H1 (cell line): ENCODE data around the gene WDR37. TPM values are rescaled to one million over a fixed set of nuclear protein-coding genes. Genes with fewer than 3 reads are reported as not detected.

Experiments used
- CHD7 ChIP-seq: fragments of 300-600 bp; sonication (generic); IDR thresholded peaks from 2 replicates; pipeline ENCODE4 v1.7.1; 2012; ENCODE audit warnings: low read length, moderate library complexity, mild to moderate bottlenecking, inconsistent platforms; ENCODE audit not compliant: insufficient replicate concordance
- E2F6 ChIP-seq: IDR thresholded peaks from 2 replicates; pipeline ENCODE4 v1.6.1; 2012; ENCODE audit warnings: inconsistent platforms
- EGR1 ChIP-seq: IDR thresholded peaks from 2 replicates; pipeline ENCODE4 v1.6.1; 2011; ENCODE audit warnings: low read depth, low read length, borderline replicate concordance
- EP300 ChIP-seq, 2 experiments: IDR thresholded peaks; 1 replicate in 1 of 2; 2 replicates in 1 of 2; pipeline ENCODE4 v1.6.1; 2011 to 2012; ENCODE audit warnings: low read depth in 2 of 2, low read length in 2 of 2, mild to moderate bottlenecking in 2 of 2, borderline replicate concordance in 1 of 2, inconsistent platforms in 1 of 2, moderate library complexity in 1 of 2
- GABPA ChIP-seq: IDR thresholded peaks from 2 replicates; pipeline ENCODE4 v1.6.1; 2011; ENCODE audit warnings: mild to moderate bottlenecking, low read length, moderate library complexity, borderline replicate concordance; ENCODE audit not compliant: insufficient read depth
- RAD21 ChIP-seq, 2 experiments: IDR thresholded peaks in 1 of 2; conservative IDR thresholded peaks in 1 of 2; 2 replicates each; pipeline ENCODE4 v1.6.1; 2011; ENCODE audit warnings: low read depth in 2 of 2, low read length in 2 of 2, improper control_type of control experiment in 1 of 2, inconsistent platforms in 1 of 2, mild to moderate bottlenecking in 1 of 2, moderate library complexity in 1 of 2
- RBBP5 ChIP-seq: IDR thresholded peaks from 2 replicates; pipeline ENCODE4 v1.7.1; 2012; ENCODE audit warnings: low read depth, mild to moderate bottlenecking, inconsistent platforms, low read length, moderate library complexity, borderline replicate concordance
- SP4 ChIP-seq: IDR thresholded peaks from 2 replicates; pipeline ENCODE4 v1.6.1; 2012; ENCODE audit warnings: low read length, inconsistent platforms
- polyA plus RNA-seq, 7 experiments: library from polyadenylated mRNA; depleted of rRNA in 3 of 7; stranded (reverse) in 5 of 7; unstranded in 2 of 7; fragments of >200 nt in 5 of 7; fragments of 200-250 nt in 2 of 7; gene quantifications; 1 replicate in 5 of 7; 2 replicates in 1 of 7; 4 replicates in 1 of 7; pipeline versions ENCODE4 v1.2.1 to v1.2.3, GENCODE V29; 2011 to 2013; ENCODE audit warnings: missing spikeins in 2 of 7, mixed read lengths in 2 of 7
- total RNA-seq: library from RNA; stranded (reverse); fragmentation: NEBNext Ultra II Directional; extraction: Animal tissue kit (Norgen Biotek cat#: 25700); gene quantifications from 2 replicates; pipeline ENCODE4 v1.2.1, GENCODE V29; 2021

Gene WDR37
- total and polyA plus RNA-seq, 2 of the 8 experiments (the other 6 are each of a cell fraction or from before 2014, with no cell fraction given): 9.6 to 12.0 TPM

GRCh38 chr10:1162481-1163203 is 106.5 kb downstream of the WDR37 start (continued):
- no peak for TF ChIP-seq CHD7
- no peak for TF ChIP-seq RAD21 (IDR thresholded peaks at IDR 0.05 in 1 of 2, conservative IDR thresholded peaks at IDR 0.05 in 1 of 2; ENCODE audit: low read depth in 2 of 2, low read length in 2 of 2)
- no peak for TF ChIP-seq EP300 (IDR thresholded peaks at IDR 0.05; ENCODE audit: borderline replicate concordance in 1 of 2, low read depth in 2 of 2, low read length in 2 of 2)
- TF ChIP-seq SP4: no peak
- no peak for TF ChIP-seq RBBP5
- TF ChIP-seq EGR1: no peak
- TF ChIP-seq E2F6: no peak
- TF ChIP-seq GABPA: no peak
